NCI-H1105 treated with DMSO at 0.1 percent for 48 hours (cell line): ENCODE data around the gene HLTF.
"Not testable (repeated sequence)": the region's sequence is repeated elsewhere in the genome, so short reads cannot be mapped to it uniquely, and the experiment has no call there.

Experiments
- DNase-seq: peaks from one replicate; lab custom pipeline; 2025; lab: John Stamatoyannopoulos, UW

Gene HLTF, protein sequence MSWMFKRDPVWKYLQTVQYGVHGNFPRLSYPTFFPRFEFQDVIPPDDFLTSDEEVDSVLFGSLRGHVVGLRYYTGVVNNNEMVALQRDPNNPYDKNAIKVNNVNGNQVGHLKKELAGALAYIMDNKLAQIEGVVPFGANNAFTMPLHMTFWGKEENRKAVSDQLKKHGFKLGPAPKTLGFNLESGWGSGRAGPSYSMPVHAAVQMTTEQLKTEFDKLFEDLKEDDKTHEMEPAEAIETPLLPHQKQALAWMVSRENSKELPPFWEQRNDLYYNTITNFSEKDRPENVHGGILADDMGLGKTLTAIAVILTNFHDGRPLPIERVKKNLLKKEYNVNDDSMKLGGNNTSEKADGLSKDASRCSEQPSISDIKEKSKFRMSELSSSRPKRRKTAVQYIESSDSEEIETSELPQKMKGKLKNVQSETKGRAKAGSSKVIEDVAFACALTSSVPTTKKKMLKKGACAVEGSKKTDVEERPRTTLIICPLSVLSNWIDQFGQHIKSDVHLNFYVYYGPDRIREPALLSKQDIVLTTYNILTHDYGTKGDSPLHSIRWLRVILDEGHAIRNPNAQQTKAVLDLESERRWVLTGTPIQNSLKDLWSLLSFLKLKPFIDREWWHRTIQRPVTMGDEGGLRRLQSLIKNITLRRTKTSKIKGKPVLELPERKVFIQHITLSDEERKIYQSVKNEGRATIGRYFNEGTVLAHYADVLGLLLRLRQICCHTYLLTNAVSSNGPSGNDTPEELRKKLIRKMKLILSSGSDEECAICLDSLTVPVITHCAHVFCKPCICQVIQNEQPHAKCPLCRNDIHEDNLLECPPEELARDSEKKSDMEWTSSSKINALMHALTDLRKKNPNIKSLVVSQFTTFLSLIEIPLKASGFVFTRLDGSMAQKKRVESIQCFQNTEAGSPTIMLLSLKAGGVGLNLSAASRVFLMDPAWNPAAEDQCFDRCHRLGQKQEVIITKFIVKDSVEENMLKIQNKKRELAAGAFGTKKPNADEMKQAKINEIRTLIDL

DNA sequence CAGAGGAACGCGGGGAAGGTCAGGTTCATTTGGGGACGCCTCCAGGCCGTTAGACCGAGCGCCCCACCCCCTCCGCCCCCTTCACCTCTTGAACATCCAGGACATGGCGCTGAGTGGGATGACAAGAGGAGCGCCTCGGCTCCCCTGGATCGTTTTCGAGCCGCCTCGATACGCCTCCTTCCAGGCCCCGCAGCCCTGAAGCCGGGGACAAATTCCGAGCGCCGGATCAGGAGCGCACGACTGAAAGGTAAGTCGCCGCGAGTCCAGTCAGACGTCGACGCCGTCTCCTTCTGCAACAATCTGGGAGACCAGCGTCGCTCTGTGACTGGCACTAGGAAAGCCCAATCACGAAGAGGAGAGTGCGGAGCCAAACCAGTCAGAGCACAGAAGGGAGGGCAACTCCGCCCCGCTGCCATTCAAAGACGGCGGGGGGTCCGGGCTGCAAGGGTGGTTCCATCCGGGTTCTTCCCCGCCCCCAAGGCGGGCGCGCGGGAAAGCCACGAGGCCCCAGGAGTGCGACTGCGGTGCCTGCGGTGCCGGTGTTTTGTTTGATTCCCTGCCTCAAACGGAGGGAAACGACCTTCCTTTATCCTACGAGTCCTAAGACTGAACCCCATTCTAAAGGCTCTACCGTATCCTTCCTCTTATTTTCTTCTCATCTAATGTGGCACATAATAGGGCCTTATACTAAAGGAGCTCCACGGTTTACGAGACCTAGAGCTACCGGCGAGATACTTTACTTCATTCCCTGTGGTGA lies at the start of gene HLTF:
HLTF (minus strand) TSS at position 302 of the 757 bp plus-strand sequence; CDS start at position 105, 197 bp downstream.
- DNase-seq = peak; percentile 97

DNA sequence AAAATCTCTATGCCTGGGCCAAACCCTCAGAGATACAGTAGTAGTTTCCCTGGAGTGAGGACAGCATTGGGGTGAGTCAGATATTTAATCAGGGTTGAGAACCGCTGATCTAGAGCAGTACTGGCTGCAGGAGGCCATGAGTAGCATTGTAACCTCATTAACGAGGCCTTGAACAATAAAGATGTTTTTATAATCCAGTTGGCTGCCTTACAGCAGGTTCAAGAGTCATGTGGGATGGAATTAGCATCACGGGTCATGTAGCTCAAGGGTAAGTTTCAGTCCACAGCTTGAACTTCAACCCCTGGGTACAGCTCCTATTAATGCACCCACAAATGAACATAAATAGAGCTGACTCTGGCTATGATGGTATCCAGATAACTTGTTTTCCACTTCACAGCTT lies 48.2 kb upstream of the HLTF start:
- no peak for DNase-seq

DNA sequence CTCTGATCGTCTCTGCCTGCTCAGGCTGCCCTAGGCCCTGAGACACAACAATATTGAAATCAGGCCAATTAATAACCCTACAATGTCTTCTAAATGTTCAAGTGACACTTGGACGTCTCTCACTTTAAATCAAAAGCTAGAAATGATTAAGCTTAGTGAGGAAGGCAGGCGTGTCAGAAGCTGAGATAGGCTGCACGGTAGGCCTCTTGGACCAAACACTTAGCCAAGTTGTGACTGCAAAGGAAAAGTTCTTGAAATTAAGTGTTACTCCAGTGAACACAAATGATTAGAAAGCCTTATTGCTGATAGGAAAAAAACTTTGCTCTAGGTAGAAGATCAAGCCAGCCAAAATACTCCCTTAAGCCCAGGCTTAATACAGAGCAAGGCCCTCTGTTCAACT lies 45.3 kb upstream of the HLTF start:
- DNase-seq = no peak

DNA sequence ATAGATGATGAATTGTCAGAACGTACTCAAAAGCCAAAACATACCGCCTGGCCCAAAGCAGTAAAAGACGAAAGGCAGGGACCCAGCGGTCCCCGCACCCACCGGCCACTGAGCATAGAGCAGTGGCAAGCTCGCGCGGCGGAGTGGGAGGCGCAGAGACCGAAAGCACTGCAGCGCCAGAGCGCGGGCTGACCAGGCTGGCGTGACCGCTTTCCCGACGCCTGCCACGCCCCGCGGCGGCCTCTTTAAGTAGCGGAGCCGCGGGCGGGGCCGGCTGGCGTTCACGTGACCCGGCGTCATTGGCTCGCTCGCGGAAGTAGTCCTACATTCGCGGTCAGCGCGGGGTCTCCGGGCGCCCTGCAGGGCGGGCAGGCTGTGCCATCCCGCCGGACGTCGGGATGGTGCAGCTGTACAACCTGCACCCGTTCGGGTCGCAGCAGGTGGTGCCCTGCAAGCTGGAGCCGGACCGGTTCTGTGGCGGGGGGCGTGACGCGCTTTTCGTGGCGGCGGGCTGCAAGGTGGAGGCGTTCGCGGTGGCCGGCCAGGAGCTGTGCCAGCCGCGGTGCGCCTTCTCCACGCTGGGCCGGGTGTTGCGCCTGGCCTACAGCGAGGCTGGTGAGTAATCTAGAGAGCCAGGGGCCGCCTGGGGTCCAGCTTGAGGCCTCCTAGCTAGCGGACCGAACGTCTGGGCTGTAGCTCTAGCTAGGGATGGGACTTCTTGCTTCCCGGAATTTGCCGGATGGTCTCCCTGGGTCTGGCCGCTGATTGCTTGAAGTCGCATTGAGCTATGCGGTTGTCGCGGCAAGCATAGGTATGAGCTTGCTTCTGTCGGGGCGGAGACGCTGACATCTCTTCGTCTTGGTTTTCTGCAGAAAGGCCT lies 43.2 kb upstream of the HLTF start, which contains the start of gene HPS3:
HPS3 (plus strand) TSS at position 313 of the 880 bp plus-strand sequence; CDS start at position 399, 86 bp downstream.
- peak; percentile 91 for DNase-seq

DNA sequence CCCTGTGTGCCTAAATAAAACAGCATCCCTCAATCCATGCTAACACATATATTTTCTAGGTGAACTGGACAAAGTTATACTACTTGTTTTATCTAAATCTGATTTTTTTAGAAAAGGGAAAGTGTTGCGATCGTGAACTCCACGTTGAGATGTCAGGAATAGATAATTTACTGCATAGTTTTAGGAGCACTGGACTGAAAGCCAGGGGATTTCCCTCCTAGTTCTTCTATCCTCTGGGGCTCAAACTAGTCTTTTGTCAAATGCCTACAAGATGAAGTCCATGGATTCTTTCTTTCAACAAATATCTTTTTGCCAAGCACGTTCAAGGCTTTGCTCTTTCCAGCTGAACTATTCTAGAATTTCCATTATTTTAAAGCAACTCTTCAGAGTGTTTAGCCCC lies 42.5 kb upstream of the HLTF start:
- peak; percentile 50 for DNase-seq

DNA sequence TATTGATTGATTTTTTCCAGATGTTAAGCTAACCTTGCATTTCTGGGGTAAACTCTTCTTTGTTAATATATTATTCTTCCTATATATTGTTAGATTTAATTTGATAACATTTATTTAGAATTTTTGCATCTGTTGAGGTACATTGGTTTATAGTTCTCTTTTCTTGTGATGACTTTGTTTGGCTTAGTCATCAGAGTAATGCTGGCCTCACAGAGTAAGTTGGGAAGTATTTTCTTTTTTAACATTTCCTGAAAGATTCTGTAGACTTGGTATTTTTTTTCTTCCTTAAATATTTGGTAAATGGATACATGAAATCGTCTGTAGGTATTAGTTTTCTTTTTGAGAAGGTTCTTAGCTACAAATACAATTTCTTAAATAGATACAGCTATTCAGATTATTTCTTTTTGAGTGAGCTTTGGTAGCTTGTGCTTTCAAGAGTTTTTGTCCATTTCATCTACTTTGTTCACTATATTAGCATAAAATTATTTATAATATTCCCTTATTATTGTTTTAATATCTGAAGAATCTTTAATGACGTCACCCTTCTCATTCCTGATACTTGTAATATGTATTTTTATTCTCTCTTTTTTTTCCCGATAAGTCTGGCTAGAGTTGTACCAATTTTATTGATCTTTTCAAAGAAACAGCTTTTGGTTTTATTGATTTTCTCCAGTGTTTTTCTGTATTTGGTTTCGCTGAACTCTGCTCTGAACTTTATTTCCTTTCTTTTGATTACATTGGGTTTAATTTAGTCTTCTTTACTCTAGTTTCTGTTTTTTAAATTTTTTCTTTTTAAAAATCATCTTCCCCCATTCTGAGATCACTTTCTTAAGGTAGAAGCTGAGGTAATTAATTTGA lies 36.6 kb upstream of the HLTF start:
- no peak for DNase-seq

DNA sequence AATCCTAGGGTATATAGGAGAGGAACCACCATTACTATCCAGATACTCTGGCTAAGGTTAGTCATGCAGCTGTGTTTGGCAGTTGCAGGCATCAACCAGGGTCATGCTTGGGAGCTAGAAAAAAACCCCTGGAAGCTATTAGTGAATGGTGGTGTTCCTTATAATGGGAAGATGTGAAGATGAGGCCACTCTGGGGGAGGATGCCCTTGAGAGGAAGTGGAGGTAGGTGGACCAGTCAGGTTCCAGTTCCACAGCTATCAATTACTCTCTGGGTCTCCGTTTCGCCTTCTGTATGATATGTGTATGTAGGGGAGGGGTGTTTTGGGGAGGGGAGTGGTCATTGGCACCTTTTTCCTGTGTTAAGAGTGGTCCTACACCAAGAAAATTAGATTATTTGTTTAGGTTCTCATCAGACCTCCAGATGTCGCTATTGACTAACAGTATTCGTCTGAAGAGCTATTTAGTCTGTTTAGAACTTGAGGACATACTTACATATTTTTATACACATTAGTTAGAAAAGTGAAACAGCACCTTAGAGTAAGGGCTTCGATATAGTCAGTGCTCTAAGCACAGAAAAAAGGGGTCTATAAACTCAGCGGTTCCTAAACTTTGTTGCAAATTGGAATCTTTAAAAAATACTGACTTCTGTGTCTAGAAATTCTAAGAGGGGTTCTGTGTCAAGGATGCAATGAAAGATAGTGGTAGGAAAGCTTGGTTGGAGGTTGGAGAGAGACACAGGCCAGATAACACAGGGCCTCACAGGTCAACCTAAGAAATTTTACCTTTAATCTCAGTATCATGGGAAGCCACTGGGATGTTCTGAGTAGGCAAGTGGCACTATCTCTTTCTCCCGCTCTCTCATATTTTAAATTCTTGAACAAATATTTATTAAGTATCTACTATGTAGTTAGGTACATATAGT lies 34.0 kb upstream of the HLTF start:
- DNase-seq = peak; percentile 83

DNA sequence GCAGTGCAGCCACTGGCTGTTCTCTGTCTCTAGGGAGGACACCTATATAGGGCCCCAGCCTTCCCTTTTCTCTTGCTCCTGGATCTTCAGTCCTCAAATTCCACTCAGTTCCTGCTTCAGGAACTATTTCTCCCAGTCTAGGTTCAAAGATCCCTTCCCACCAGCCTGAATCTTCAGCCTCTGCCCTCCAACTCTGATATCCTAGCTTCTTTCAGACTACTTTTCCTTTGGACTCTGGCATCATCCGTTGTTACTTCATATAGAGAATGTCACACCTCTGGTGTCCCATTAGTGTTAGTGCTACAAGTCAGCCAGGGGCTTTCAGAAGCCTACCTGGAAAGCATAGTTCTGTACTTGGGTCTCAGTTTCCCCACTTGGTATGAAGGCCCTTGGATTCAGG lies 33.1 kb upstream of the HLTF start:
- no peak for DNase-seq

DNA sequence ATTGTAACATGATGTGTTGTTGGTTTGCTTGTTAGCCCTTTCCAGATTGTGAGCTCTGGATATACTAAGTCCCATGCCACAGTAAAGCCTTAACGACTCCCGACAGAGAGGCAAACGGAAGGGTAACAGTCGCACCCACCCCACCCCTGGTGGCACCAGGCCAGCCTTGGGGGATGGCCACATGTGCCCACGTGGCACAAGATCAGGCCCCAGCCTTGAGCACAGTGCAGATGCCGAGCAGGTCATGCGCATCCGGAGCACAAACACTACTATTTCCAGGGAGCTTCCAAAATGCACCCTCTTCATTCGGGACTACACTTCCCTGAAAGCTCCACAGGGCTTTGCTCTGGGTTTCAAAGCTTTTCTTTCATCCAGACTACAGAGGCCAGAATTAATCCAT lies 32.4 kb upstream of the HLTF start:
- DNase-seq = no peak

DNA sequence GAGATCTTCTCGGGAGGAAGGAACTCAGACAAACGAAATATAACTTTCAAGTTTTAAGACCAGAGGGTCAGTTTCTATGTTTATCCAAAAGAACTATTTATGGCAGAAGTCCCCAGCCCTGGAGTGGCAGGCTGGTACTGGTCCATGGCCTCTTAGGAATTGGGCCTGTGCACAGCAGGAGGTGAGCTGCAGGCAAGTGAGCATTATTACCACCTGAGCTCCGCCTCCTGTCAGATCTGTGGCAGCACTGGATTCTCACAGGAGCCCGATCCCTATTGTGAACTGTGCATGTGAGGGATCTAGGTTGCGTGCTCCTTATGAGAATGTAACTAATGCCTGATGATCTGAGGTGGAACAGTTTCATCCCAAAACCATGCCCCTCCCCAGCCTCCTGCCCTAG lies 28.8 kb upstream of the HLTF start:
- no peak for DNase-seq

DNA sequence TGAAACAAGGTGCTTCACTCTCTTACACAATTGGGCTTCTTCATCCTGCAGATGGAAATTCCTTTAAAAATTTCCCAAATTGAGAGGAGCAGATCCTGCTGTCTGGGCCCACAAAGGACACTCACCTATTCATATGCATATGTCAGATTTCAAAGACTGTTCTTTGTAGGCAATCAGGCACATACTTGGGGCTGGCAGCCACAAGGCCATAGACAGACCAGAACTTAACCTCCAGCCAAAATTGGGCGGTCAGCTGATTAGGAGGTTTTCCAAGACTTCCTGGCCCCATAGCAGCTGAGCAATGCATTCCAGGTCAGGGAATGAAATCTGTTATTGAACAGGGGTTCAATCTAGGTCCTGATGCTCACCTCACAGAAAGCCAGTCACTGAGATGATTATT lies 28.1 kb upstream of the HLTF start:
- no peak for DNase-seq

DNA sequence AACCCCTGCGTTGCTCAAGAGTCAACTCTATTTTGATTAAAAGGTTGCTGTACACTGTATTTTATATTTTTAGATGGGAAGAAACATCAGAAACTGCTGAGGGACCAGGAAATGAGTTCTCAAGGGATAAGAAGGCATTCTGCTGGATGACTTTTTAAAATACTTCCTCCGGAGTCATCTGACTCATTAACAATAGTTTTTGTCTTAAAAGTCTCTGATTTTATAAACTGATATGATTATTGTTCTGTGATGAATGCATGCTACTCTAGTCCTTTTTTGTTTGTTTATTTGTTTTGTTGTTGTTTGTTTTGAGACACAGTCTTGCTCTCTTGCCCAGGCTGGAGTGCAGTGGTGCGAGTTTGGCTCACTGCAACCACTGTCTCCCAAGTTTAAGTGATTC lies 18.2 kb upstream of the HLTF start:
- no peak for DNase-seq

DNA sequence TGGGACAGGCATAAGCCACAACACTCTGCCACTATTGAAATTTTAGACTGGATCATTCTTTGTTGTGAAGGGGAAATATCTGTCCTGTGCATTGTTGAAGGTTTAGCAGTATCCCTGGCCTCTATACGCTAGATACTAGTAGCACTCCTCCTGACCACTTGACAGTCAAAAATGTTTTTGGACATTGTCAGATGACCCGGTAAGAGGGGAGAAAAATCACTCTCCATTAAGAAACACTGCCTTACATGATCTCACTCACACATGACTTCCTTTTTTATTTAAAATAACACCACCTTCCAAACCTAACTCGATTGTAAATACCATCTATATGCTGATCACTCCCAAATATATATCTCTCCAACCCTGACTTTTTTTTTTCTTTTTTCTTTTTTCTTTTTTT lies 15.3 kb upstream of the HLTF start:
- no peak for DNase-seq

DNA sequence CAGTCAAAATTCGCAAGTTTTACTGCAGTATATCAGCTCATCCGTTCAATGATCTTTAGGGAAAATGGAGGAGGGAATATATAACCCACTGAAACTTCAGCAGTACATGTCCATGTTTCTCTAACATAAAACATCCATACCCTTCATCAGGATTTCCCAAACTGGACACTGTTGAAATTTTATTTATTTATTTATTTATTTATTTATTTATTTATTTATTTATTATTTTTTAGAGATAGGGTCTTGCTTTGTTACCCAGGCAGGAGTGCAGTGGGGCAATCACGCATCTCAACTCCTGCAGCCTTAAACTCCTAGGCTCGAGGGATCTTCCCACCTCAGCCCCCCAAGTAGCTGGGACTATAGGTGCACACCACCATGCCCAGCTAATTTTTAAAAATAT lies 14.8 kb upstream of the HLTF start:
- no peak for DNase-seq

DNA sequence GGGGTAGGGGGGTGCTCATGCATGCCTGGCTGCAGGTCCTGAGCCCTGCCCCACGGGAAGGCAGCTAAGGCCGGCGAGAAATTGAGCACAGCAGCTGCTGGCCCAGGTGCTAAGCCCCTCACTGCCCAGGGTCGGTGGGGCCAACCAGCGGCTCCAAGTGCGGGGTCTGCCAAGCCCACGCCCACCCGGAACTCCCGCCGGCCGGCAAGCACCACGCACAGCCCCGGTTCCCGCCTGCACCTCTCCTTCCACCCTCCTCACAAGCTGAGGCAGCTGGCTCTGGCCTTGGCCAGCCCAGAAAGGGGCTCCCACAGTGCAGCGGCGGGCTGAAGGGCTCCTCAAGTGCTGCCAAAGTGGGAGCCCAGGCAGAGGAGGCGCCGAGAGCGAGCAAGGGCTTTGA lies 11.7 kb upstream of the HLTF start:
- not testable (repeated sequence) for DNase-seq

DNA sequence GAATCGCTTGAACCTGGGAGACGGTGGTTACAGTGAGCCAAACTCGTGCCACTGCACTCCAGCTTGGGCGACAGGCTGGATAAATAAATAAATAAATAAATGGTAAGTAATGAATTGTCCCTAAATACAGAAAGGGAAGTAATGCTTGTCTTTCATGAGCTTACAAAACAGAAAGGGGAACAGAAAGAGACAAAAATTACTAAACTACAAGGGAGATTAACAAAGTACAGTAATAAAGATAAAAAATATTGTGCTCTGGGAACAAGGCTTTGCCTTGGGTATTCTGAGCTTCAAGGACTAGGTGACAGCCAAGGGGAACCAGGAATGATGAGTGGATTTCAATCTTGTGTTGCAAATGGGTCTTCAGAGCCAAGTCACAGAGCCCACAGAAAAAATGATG lies 9.2 kb upstream of the HLTF start:
- DNase-seq = no peak

DNA sequence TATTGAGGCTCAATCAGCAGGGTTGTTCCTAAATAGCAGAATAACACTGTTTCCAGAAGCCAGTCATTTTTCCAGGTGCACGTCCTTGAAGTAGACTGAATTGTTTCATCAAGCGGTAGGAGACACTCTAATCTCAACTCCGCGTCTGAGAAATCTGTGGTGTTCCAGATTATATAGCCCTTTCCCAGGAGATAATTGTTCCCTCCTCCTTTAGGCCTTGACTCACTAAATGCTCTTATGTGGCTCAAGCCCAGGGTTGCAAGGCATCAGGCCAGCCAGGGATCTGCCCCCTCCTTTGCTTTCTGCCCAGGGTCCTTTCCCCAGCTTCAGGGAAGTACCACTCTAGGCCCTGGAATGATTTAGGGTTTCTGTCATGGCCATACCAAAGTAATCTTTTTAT lies 5.7 kb upstream of the HLTF start:
- peak; percentile 60 for DNase-seq

DNA sequence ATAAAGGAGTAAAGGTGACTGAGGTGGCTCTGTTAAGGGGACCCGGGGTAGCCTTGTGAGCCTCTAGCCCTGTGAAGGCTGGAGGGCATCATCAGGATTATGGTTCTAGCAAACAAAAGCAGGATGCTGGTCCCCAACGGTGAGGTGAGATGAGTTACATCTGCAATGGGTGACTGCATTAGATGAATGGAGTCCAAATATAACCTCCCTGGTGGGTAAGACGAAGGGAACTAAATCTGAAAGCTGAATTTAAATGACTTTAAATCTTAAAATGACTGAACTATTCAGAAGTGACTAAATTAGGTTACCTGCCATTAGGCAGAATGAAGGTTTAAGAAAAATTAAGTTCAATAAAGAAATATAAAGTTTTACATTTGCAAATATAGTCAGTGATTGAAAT lies 4.6 kb upstream of the HLTF start:
- DNase-seq = no peak

DNA sequence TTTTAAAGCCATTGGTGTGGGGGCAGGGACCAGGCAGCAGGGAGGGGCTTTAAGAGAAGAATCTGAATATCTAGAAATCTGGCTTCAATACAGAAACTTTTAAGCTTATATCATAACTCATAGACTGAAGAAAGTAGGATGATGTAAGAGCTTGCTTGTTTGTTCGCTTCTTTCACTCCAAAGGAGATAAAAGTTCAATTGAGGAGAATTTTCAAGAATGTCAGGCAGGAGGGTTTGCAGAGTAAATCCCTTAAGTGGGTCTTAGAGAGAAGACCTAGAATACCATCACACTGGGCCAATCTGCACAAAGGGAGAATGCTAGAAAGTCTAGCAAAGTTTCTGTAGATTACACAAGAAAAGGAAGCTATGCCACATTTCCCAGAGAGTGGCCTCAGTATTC lies 4.1 kb upstream of the HLTF start:
- DNase-seq = no peak
